Trophoblast cell (in vitro differentiated cells and primary cell): ENCODE data around the gene FNBP1.

ENCODE experiments used
- DNase-seq, 2 donors: peaks; one replicate each; pipeline ENCODE4 v3.0.0-alpha.2; 2016
- H2AFZ ChIP-seq: 2 replicates; pipeline ENCODE4 v1.6.1; 2013; ENCODE audit warnings: low read length, moderate library complexity, mild to moderate bottlenecking; ENCODE audit not compliant: insufficient read depth, poor library complexity
- H2AK5ac ChIP-seq: 2 replicates; pipeline ENCODE4 v1.6.1; 2013; ENCODE audit warnings: mild to moderate bottlenecking, low read length
- H2BK120ac ChIP-seq: 2 replicates; pipeline ENCODE4 v1.6.1; 2013; ENCODE audit warnings: low read length, mild to moderate bottlenecking, moderate library complexity; ENCODE audit not compliant: insufficient read depth, poor library complexity
- H2BK12ac ChIP-seq: 2 replicates; pipeline ENCODE4 v1.6.1; 2013; ENCODE audit warnings: mild to moderate bottlenecking, low read length, moderate library complexity
- H2BK5ac ChIP-seq: 2 replicates; pipeline ENCODE4 v1.6.1; 2013; ENCODE audit warnings: low read length, low read depth, moderate library complexity, mild to moderate bottlenecking; ENCODE audit not compliant: poor library complexity
- H3K14ac ChIP-seq: 2 replicates; pipeline ENCODE4 v1.6.1; 2013; ENCODE audit warnings: mild to moderate bottlenecking, low read length
- H3K18ac ChIP-seq: 2 replicates; pipeline ENCODE4 v1.6.1; 2013; ENCODE audit warnings: mild to moderate bottlenecking, low read length
- H3K23ac ChIP-seq: 2 replicates; pipeline ENCODE4 v1.6.1; 2013; ENCODE audit warnings: low read length
- H3K27ac ChIP-seq: 2 replicates; pipeline ENCODE4 v1.5.1; 2013; ENCODE audit warnings: low read depth, mild to moderate bottlenecking, inconsistent platforms, low read length, moderate library complexity
- H3K27me3 ChIP-seq: 2 replicates; pipeline ENCODE4 v1.6.1; 2013; ENCODE audit warnings: inconsistent platforms, mild to moderate bottlenecking, low read length, moderate library complexity; ENCODE audit not compliant: insufficient read depth
- H3K36me3 ChIP-seq, 2 experiments: 1 replicate in 1 of 2; 2 replicates in 1 of 2; pipeline ENCODE4 v1.6.1; 2013; ENCODE audit warnings: low read length in 2 of 2, mild to moderate bottlenecking in 2 of 2, moderate library complexity in 1 of 2; ENCODE audit not compliant: insufficient read depth in 2 of 2, control insufficient read depth in 1 of 2
- H3K4ac ChIP-seq: 2 replicates; pipeline ENCODE4 v1.6.1; 2013; ENCODE audit warnings: low read depth, mild to moderate bottlenecking, low read length, moderate library complexity
- H3K4me1 ChIP-seq, 2 experiments: 1 replicate in 1 of 2; 2 replicates in 1 of 2; pipeline ENCODE4 v1.6.1; 2013; ENCODE audit warnings: low read length in 2 of 2, mild to moderate bottlenecking in 2 of 2, moderate library complexity in 1 of 2; ENCODE audit not compliant: insufficient read depth in 2 of 2, control insufficient read depth in 1 of 2
- H3K4me2 ChIP-seq: 2 replicates; pipeline ENCODE4 v1.6.1; 2013; ENCODE audit warnings: inconsistent platforms, mild to moderate bottlenecking, low read length, moderate library complexity
- H3K4me3 ChIP-seq: 2 replicates; pipeline ENCODE4 v1.5.1; 2013; ENCODE audit warnings: mild to moderate bottlenecking, low read depth, low read length, inconsistent platforms
- H3K79me1 ChIP-seq: one replicate; pipeline ENCODE4 v1.6.1; 2013; ENCODE audit warnings: low read length
- H3K79me2 ChIP-seq: 2 replicates; pipeline ENCODE4 v1.6.1; 2013; ENCODE audit warnings: low read length, mild to moderate bottlenecking; ENCODE audit not compliant: control insufficient read depth, insufficient read depth, poor library complexity
- H3K9ac ChIP-seq: 2 replicates; pipeline ENCODE4 v1.6.1; 2013; ENCODE audit warnings: mild to moderate bottlenecking, low read length
- H3K9me3 ChIP-seq: 2 replicates; pipeline ENCODE4 v1.6.1; 2013; ENCODE audit warnings: low read depth, mild to moderate bottlenecking, control low read depth, inconsistent platforms, low read length; ENCODE audit not compliant: insufficient read depth
- H4K12ac ChIP-seq: 2 replicates; pipeline ENCODE4 v1.6.1; 2013; ENCODE audit warnings: low read depth, mild to moderate bottlenecking, low read length, moderate library complexity
- H4K8ac ChIP-seq: 2 replicates; pipeline ENCODE4 v1.6.1; 2013; ENCODE audit warnings: low read depth, mild to moderate bottlenecking, low read length, moderate library complexity
- H4K91ac ChIP-seq: one replicate; pipeline ENCODE4 v1.6.1; 2013; ENCODE audit warnings: low read depth, mild to moderate bottlenecking, low read length, moderate library complexity
- WGBS: extraction: QIAGEN DNeasy Blood & Tissue Kit; methylation state at CpG from one replicate; pipeline ENCODE4 v1.1.7; 2013; ENCODE audit warnings: missing lambda C conversion rate; ENCODE audit not compliant: insufficient read length, insufficient coverage; ENCODE audit errors: extremely low coverage; 5-methylcytosine and 5-hydroxymethylcytosine counted together

Gene FNBP1

GRCh38 chr9:129990269-129991010 lies 52.5 kb downstream of the FNBP1 start:
- H4K91ac ChIP-seq: no peak overlapping the region
- no peak overlapping the region for H4K8ac ChIP-seq
- H3K9ac ChIP-seq: no peak overlapping the region
- no peak overlapping the region for H3K27ac ChIP-seq
- H3K4me3 ChIP-seq: no peak overlapping the region
- H3K4me2 ChIP-seq: no peak overlapping the region
- H2AK5ac ChIP-seq: no peak overlapping the region
- H3K4me1 ChIP-seq: peaks cover 6 to 18% of the 10 kb centered on the region in 2 experiments
- peaks cover 2% of the 10 kb centered on the region for H3K79me1 ChIP-seq
- H3K14ac ChIP-seq: no peak overlapping the region
- H3K4ac ChIP-seq: no peak overlapping the region
- no peak overlapping the region for H2BK5ac ChIP-seq
- H3K36me3 ChIP-seq: no peaks in the 10 kb centered on the region
- no peak overlapping the region for H2BK120ac ChIP-seq
- WGBS: no CpG with 5 or more reads among the region's 6 CpGs
- no peak overlapping the region for H4K12ac ChIP-seq
- no peak overlapping the region for H2BK12ac ChIP-seq
- no peak overlapping the region for H2AFZ ChIP-seq
- no peak overlapping the region for H3K18ac ChIP-seq
- no peak overlapping the region for H3K23ac ChIP-seq
- H3K9me3 ChIP-seq: no peaks in the 10 kb centered on the region
- no peaks in the 10 kb centered on the region for H3K79me2 ChIP-seq
- H3K27me3 ChIP-seq: no peaks in the 10 kb centered on the region
- peak; percentile 81 to 85 for DNase-seq

- Histone ChIP-seq H3K14ac (no peak overlapping the region), H3K23ac (no peak overlapping the region), H2BK120ac (no peak overlapping the region), H3K9me3 (no peaks in the 10 kb centered on the region), H3K27ac (no peak overlapping the region), H2BK5ac (no peak overlapping the region), H3K4me2 (no peak overlapping the region), H3K4me1 (peaks cover 6 to 18% of the 10 kb centered on the region in 2 experiments), H3K36me3 (no peaks in the 10 kb centered on the region), H3K27me3 (no peaks in the 10 kb centered on the region), H3K79me1 (peaks cover 2% of the 10 kb centered on the region), H3K4me3 (no peak overlapping the region), H4K12ac (no peak overlapping the region), H3K79me2 (no peaks in the 10 kb centered on the region), H3K4ac (no peak overlapping the region), H4K91ac (no peak overlapping the region), H3K18ac (no peak overlapping the region), H2AFZ (no peak overlapping the region), H2AK5ac (no peak overlapping the region), H4K8ac (no peak overlapping the region), H3K9ac (no peak overlapping the region), H2BK12ac (no peak overlapping the region)
- WGBS: no CpG with 5 or more reads among the region's 7 CpGs
- DNase-seq: peak; percentile 69 to 73
These were observed 53.2 kb downstream of the FNBP1 start for GRCh38 chr9:129989740-129990139.

GRCh38 chr9:129989362-129989708 lies 53.7 kb downstream of the FNBP1 start:
- Histone ChIP-seq H2AK5ac (no peak overlapping the region), H3K23ac (no peak overlapping the region), H2BK120ac (no peak overlapping the region), H3K79me2 (no peaks in the 10 kb centered on the region), H4K12ac (no peak overlapping the region), H4K91ac (no peak overlapping the region), H3K4me1 (peaks cover 6 to 18% of the 10 kb centered on the region in 2 experiments), H3K27ac (no peak overlapping the region), H3K14ac (no peak overlapping the region), H2AFZ (no peak overlapping the region), H3K4me3 (no peak overlapping the region), H2BK5ac (no peak overlapping the region), H3K9me3 (no peaks in the 10 kb centered on the region), H3K18ac (no peak overlapping the region), H3K9ac (no peak overlapping the region), H2BK12ac (no peak overlapping the region), H3K79me1 (peaks cover 2% of the 10 kb centered on the region), H3K4ac (no peak overlapping the region), H3K27me3 (no peaks in the 10 kb centered on the region), H4K8ac (no peak overlapping the region), H3K4me2 (no peak overlapping the region), H3K36me3 (no peaks in the 10 kb centered on the region)
- no peak for DNase-seq
- no CpG with 5 or more reads among the region's 3 CpGs for WGBS

GRCh38 chr9:129988607-129989361 lies 54.2 kb downstream of the FNBP1 start:
- Histone ChIP-seq H3K27me3 (no peaks in the 10 kb centered on the region), H3K4me1 (peaks cover 6 to 18% of the 10 kb centered on the region in 2 experiments), H3K4me3 (no peak overlapping the region), H3K23ac (no peak overlapping the region), H4K12ac (no peak overlapping the region), H3K18ac (no peak overlapping the region), H3K36me3 (no peaks in the 10 kb centered on the region), H2AFZ (no peak overlapping the region), H2AK5ac (no peak overlapping the region), H3K4me2 (no peak overlapping the region), H3K14ac (no peak overlapping the region), H3K27ac (no peak overlapping the region), H3K79me1 (peaks cover 2% of the 10 kb centered on the region), H3K9ac (no peak overlapping the region), H4K91ac (no peak overlapping the region), H2BK12ac (no peak overlapping the region), H2BK5ac (no peak overlapping the region), H3K9me3 (no peaks in the 10 kb centered on the region), H2BK120ac (no peak overlapping the region), H3K79me2 (no peaks in the 10 kb centered on the region), H4K8ac (no peak overlapping the region), H3K4ac (no peak overlapping the region)
- peak in 1 of 2 donors; percentile 25 for DNase-seq
- WGBS: no CpG with 5 or more reads among the region's 9 CpGs
